ENCODE data around the gene ANXA11.

The ANXA11 gene

DNA sequence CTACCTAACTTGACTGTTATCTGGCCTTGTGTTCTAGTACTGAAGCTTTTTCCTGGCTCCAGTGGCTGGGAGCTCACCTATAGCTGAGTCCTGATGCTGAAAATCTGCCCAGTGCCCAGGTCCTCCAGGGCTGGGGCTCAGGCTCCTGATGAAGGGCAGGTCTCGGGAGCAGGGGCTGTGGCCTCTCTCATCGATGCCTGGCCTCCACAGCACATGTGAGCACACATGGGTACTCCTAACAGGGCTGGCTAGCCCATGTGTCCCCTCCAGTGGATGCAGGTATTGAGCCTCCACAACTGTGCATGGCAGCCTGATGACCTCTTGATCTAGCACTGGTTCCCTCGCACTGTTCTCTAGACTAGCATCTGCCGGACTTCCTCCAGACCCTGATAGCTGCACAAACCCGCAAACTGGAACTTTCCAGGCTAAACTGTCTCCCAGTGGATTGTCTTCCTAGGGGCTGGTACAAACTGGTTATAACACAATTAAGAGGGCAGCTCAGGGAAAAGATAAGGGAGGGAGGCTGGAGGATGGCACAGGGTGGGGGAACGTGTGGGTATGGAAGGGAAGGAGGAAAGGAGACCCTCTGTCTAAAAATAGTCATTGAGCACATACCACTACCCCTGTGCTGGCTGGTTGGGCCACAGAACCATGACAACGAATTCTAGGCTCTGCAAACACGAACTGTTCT, 37.7 kb downstream of the ANXA11 start:
- TF ChIP-seq, protein P1, sequence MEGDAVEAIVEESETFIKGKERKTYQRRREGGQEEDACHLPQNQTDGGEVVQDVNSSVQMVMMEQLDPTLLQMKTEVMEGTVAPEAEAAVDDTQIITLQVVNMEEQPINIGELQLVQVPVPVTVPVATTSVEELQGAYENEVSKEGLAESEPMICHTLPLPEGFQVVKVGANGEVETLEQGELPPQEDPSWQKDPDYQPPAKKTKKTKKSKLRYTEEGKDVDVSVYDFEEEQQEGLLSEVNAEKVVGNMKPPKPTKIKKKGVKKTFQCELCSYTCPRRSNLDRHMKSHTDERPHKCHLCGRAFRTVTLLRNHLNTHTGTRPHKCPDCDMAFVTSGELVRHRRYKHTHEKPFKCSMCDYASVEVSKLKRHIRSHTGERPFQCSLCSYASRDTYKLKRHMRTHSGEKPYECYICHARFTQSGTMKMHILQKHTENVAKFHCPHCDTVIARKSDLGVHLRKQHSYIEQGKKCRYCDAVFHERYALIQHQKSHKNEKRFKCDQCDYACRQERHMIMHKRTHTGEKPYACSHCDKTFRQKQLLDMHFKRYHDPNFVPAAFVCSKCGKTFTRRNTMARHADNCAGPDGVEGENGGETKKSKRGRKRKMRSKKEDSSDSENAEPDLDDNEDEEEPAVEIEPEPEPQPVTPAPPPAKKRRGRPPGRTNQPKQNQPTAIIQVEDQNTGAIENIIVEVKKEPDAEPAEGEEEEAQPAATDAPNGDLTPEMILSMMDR (IDR thresholded peaks at IDR 0.05; ENCODE audit: insufficient read depth, missing control alignments), result no peak
- FAIRE-seq (no peak), DNase-seq (ENCODE audit: insufficient read length, low spot score) (no peak)

DNA sequence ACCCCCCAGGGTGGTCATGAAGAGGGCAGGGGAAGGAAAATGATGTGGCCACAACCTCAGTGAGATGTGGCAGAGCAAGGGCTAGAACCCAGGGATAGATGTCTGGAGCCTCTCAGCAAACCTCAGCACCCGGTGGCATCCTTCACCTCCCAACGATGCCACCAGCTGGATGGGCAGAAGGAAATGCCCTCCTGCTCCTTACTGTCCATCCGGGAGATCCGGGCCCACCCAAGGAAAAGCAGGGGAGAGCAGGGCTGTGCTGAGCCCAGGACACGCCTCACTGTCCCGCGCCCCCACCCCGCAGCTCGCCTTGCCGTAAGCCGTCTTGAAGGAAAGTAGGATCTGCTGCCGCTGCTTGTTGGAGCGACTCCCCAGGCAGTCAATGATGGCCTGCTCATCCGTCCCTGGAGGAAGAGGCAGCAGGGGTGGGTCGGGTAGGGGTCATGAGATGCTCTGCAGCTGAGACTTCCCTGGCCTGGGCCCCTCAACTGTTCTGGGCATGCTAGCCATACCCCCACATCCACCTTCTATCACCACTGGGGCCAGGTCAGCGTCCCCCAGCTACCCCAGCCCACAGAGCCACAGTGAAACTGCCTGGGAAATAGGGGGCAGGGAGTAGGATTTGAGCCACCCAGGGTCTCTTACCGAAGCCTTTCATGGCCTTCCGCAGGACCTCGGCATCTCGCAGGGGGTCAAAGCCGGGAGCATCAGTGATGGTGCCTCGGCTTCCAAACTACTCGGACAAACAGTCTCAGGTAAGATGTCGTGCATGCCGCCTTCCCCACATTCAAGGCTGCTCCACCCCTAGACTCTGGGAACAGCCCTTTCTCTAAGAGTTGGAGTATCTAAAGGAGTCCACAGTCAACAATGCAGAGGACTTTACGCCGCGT, 38.5 kb downstream of the ANXA11 start:
- FAIRE-seq, result no peak
- DNase-seq (ENCODE audit: insufficient read length, low spot score), result no peak
- TF ChIP-seq, protein P1 (IDR thresholded peaks at IDR 0.05; ENCODE audit: insufficient read depth, missing control alignments), result no peak

DNA sequence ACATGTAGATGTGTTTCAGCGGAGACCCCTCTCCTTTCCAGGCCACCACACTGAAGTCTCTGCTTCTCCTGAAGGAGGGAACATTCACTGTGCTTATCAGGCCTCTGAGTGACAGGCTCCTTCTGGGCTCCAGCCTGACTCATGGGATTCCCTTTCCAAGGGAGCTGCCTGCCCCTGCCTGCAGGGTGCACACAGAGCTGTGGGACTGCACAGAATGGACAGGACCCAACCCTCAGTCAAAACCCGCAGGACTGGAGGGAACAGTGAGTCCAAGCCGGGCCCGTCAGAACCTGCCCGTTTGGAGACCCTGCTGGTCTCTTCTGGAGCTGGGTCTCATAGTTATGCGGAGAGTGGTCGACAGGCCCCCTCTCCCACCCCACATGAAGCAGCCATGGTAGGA, 40.2 kb downstream of the ANXA11 start:
- DNase-seq (ENCODE audit: insufficient read length, low spot score), result no peak
- FAIRE-seq, result no peak
- TF ChIP-seq, protein P1 (IDR thresholded peaks at IDR 0.05; ENCODE audit: insufficient read depth, missing control alignments), result no peak

DNA sequence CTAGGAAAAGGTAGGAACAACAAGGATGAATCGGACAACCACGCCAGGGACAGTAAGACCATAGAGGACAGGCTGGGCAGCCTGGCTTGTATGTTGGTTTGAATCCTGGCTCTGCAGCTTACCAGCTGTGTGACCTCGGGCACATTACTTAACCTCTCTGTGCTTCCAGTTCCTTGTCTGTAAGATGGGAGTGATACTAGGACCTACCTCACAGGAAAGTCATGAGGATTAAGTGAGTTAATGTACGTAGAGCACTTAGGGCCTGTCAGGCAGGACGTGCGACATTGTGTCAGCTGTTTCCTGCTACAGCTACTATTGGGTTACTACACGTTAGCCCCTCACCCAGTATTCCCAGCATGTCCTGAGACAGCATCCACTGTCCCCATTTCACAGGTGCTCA, 40.7 kb downstream of the ANXA11 start:
- DNase-seq (ENCODE audit: insufficient read length, low spot score), result no peak
- TF ChIP-seq, protein P1 (IDR thresholded peaks at IDR 0.05; ENCODE audit: insufficient read depth, missing control alignments), result no peak
- FAIRE-seq, result no peak

DNA sequence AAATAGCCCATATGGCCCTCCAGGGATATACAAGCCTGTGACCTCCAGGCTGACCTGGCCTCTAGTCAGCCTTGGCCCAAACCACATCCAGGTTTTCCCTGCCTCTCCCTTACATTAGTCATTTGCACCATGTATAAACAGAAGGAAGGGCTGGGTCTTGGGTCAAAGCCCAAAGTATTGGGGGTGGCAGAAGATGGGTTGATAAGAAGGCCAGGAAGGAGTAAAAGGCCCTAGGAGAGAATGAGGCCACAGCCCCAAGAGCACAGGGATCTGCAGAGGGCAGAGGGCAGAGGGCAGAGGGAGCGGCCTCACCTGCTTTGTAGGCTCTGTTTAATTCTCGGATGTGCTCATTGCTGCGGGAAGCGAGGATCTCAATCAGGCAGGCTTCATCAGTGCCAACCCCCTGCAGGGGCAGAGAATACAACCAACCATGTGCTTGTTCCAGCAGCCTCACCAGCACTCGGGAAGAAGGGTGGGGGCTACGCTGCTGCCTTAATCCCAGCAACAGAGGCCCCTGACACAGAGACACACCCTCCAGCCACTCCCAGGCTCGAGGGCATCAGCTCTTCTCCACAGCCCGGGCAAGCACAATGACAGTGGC, 41.5 kb downstream of the ANXA11 start:
- no peak for FAIRE-seq
- no peak for DNase-seq (ENCODE audit: insufficient read length, low spot score)
- TF ChIP-seq, protein P1 (IDR thresholded peaks at IDR 0.05; ENCODE audit: insufficient read depth, missing control alignments), result no peak

DNA sequence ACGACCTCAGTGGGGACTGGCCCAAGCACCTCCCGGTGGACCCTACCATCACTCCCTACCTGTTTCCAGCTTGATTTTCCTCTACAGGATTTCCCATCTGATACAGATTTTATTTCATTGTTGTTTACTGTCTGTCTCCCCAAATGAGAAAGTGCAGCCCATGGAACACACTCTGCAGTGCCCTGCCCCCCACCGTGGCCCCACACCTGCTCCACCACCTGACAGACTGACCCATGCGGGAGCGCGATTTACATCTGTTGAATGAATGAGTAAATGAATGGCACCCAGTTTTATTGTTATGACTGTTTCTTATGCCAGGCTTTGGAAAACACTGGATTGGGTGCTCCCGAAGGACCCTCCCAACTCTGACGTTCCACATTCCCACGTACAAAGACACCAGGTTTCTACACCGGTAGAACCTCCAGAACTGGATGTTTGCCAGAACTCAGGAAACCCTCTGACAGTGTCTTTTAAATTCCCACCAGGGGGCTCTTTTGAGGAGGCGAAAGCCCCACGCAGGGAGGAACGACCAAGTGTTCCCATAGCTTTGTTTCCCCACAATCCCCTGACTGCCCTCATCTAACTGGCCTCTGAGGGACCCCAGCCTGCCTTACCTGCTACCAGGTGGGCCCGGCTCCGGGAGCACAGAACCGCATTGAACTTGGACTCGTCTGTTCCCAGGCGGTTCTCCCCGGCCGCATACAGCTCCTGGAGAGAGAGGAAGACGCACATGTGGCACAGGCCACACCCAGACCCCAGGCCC, 43.8 kb downstream of the ANXA11 start:
- FAIRE-seq, result no peak

More for the DNA sequence above, 43.8 kb downstream of the ANXA11 start:
- TF ChIP-seq, protein P1 (IDR thresholded peaks at IDR 0.05; ENCODE audit: insufficient read depth, missing control alignments), result peak; percentile 2
- DNase-seq (ENCODE audit: insufficient read length, low spot score), result no peak
